GM04503 (cell line): Measurements from ENCODE around the gene WDFY4.

ENCODE experiments used
- DNase-seq: peaks from one replicate; pipeline ENCODE4 v3.0.0-alpha.2; 2012; ENCODE audit warnings: low read depth

Gene WDFY4

GRCh38 chr10:48818081-48818480 is 133.4 kb downstream of the WDFY4 start:
- DNase-seq = no peak

GRCh38 chr10:48818861-48819520 is 134.3 kb downstream of the WDFY4 start:
- DNase-seq = no peak

GRCh38 chr10:48819783-48820182 is 135.1 kb downstream of the WDFY4 start:
- no peak for DNase-seq

- DNase-seq = no peak
Observed at GRCh38 chr10:48820231-48820630, 135.6 kb downstream of the WDFY4 start.

GRCh38 chr10:48820699-48821098 is 136.0 kb downstream of the WDFY4 start:
- no peak for DNase-seq

- no peak for DNase-seq
Observed at GRCh38 chr10:48821111-48821510, 136.4 kb downstream of the WDFY4 start.

GRCh38 chr10:48821692-48822091 is 137.0 kb downstream of the WDFY4 start:
- DNase-seq = no peak

- DNase-seq = no peak
Observed at GRCh38 chr10:48833674-48834073, 149.0 kb downstream of the WDFY4 start.

GRCh38 chr10:48834189-48834965 is 149.7 kb downstream of the WDFY4 start:
- no peak for DNase-seq

- no peak for DNase-seq
Observed at GRCh38 chr10:48835781-48836180, 151.1 kb downstream of the WDFY4 start.

GRCh38 chr10:48836605-48837004 is 151.9 kb downstream of the WDFY4 start:
- DNase-seq = no peak

- DNase-seq = no peak
Observed at GRCh38 chr10:48838834-48839233, 154.2 kb downstream of the WDFY4 start.

GRCh38 chr10:48839809-48840679 is 155.4 kb downstream of the WDFY4 start:
- no peak for DNase-seq

- DNase-seq = no peak
Observed at GRCh38 chr10:48842231-48842630, 157.6 kb downstream of the WDFY4 start.

GRCh38 chr10:48843198-48843597 is 158.5 kb downstream of the WDFY4 start:
- DNase-seq = no peak

GRCh38 chr10:48844616-48845015 is 159.9 kb downstream of the WDFY4 start:
- DNase-seq = no peak

GRCh38 chr10:48845512-48845911 is 160.8 kb downstream of the WDFY4 start:
- no peak for DNase-seq

GRCh38 chr10:48847691-48848090 is 163.0 kb downstream of the WDFY4 start:
- DNase-seq = no peak

GRCh38 chr10:48856855-48857254 is 172.2 kb downstream of the WDFY4 start:
- DNase-seq = no peak

- no peak for DNase-seq
Observed at GRCh38 chr10:48872234-48872633, 187.6 kb downstream of the WDFY4 start.

- no peak for DNase-seq
Observed at GRCh38 chr10:48878091-48878490, 193.4 kb downstream of the WDFY4 start.

GRCh38 chr10:48879451-48879850 is 194.8 kb downstream of the WDFY4 start:
- no peak for DNase-seq
